Nephron (organoid): ENCODE measurements around the gene VDAC2.

Experiments
- H3K27ac Mint-ChIP-seq, 3 experiments: 2 replicates each; pipeline ENCODE4 v1.8.0; 2020; ENCODE audit warnings: mixed read lengths in 3 of 3, mild to moderate bottlenecking in 2 of 3, moderate library complexity in 1 of 3
- H3K27me3 Mint-ChIP-seq: 2 replicates; pipeline ENCODE4 v1.8.0; 2021; ENCODE audit warnings: low read depth, mild to moderate bottlenecking, moderate library complexity, mixed read lengths
- H3K36me3 Mint-ChIP-seq: 2 replicates; pipeline ENCODE4 v1.8.0; 2020; ENCODE audit warnings: low read depth, mixed read lengths
- H3K4me1 Mint-ChIP-seq: 2 replicates; pipeline ENCODE4 v1.8.0; 2020; ENCODE audit warnings: mixed read lengths
- H3K4me3 Mint-ChIP-seq, 3 experiments: 2 replicates each; pipeline ENCODE4 v1.8.0; 2020; ENCODE audit warnings: mild to moderate bottlenecking in 3 of 3, mixed read lengths in 3 of 3, moderate library complexity in 2 of 3
- H3K9me3 Mint-ChIP-seq: 2 replicates; pipeline ENCODE4 v1.8.0; 2020; ENCODE audit warnings: mixed read lengths
- TF ChIP-seq, protein P1 (sequence below), 3 experiments: fragments of 200-600 bp; sonication (generic); IDR thresholded peaks; one replicate each; pipeline ENCODE4 v1.5.0; 2021; ENCODE audit warnings: antibody characterized with exemption in 3 of 3; ENCODE audit not compliant: unreplicated experiment in 3 of 3

Gene VDAC2

GRCh38 chr10:75235375-75236177, 25.0 kb downstream of the VDAC2 start, which contains the start of gene COMTD1:
COMTD1 (minus strand) TSS chr10:75235957; CDS start chr10:75235928, 29 bp downstream.
- Mint-ChIP-seq H3K27ac (peak within 1 kb of the TSS in 2 of 3 experiments; percentile 19 to 33), H3K27me3 (peaks cover 7% of the 10 kb centered on the region)
- TF ChIP-seq, protein P1, sequence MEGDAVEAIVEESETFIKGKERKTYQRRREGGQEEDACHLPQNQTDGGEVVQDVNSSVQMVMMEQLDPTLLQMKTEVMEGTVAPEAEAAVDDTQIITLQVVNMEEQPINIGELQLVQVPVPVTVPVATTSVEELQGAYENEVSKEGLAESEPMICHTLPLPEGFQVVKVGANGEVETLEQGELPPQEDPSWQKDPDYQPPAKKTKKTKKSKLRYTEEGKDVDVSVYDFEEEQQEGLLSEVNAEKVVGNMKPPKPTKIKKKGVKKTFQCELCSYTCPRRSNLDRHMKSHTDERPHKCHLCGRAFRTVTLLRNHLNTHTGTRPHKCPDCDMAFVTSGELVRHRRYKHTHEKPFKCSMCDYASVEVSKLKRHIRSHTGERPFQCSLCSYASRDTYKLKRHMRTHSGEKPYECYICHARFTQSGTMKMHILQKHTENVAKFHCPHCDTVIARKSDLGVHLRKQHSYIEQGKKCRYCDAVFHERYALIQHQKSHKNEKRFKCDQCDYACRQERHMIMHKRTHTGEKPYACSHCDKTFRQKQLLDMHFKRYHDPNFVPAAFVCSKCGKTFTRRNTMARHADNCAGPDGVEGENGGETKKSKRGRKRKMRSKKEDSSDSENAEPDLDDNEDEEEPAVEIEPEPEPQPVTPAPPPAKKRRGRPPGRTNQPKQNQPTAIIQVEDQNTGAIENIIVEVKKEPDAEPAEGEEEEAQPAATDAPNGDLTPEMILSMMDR (IDR thresholded peaks at IDR 0.05; ENCODE audit: unreplicated experiment in 3 of 3), result peak; percentile 100

GRCh38 chr10:75236178-75236825, 25.7 kb downstream of the VDAC2 start:
- peaks cover 7% of the 10 kb centered on the region for H3K27me3 Mint-ChIP-seq
- TF ChIP-seq, protein P1 (IDR thresholded peaks at IDR 0.05; ENCODE audit: unreplicated experiment in 3 of 3), result peak in 2 of 3 experiments; percentile 34 to 42
- peaks cover 21% of the 10 kb centered on the region for H3K36me3 Mint-ChIP-seq
- H3K9me3 Mint-ChIP-seq, result no peaks in the 10 kb centered on the region
- H3K4me1 Mint-ChIP-seq, result peaks cover 15% of the 10 kb centered on the region
- peak overlapping the region in 2 of 3 experiments; percentile 19 to 33 for H3K27ac Mint-ChIP-seq
- peak overlapping the region; percentile 73 to 85 (median 81) for H3K4me3 Mint-ChIP-seq

More at GRCh38 chr10:75235375-75236177, 25.0 kb downstream of the VDAC2 start, which contains the start of gene COMTD1:
- peak within 1 kb of the TSS; percentile 73 to 85 (median 81) for H3K4me3 Mint-ChIP-seq
- H3K36me3 Mint-ChIP-seq, result peaks cover 26% of the 10 kb centered on the region
- H3K9me3 Mint-ChIP-seq, result no peaks in the 10 kb centered on the region
- peaks cover 16% of the 10 kb centered on the region for H3K4me1 Mint-ChIP-seq

DNA sequence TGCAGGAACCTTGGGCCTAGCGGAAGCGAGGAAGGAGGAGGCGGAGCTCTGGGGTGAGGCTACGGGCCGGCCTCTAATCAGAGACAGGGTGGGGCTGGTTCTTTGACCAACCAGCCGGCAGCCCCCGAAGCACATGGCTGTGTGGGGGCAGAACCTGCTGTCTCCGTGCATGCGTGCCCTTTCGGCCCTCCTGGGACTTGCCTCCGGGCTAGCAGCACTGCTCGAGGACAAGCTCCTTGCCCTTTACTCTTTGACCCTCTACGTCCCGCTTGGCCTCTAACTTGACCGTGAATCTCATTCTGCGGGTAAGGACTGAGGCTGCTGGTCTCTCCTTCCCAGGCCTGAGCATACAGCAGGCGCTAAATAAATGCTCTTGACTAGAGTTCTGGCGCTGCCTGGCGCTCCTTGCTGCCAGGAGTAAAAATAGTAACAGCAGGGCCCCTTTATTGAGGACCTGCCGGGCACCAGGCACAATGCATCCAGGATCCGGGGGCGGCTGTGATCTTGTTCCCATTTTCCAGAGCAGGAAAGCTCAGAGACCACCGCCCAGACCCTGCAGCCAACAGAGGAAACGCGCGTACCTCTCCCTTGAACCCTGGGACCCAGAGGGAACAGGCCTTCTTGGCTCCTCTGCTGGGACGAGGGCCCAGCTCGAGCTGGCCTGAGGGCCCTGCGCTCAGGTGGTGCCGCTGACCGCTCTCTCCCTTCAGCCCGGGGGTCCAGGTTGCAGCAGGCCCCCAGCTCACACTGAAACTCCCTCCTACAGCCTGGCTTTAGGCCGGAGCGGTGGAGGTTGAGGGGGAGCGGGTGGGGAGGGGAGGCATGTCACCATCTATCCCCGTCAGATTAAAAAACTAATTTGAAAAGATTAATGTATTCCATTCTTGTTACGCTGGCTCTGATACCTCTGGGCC, 27.8 kb downstream of the VDAC2 start:
- Mint-ChIP-seq H3K4me1 (peaks cover 12% of the 10 kb centered on the region), H3K9me3 (no peaks in the 10 kb centered on the region), H3K36me3 (peaks cover 1% of the 10 kb centered on the region), H3K27ac (peak overlapping the region in 2 of 3 experiments; percentile 29 to 65), H3K4me3 (peak overlapping the region in 2 of 3 experiments; percentile 22 to 38), H3K27me3 (peaks cover 12% of the 10 kb centered on the region)
- TF ChIP-seq, protein P1 (IDR thresholded peaks at IDR 0.05; ENCODE audit: unreplicated experiment in 3 of 3), result no peak

DNA sequence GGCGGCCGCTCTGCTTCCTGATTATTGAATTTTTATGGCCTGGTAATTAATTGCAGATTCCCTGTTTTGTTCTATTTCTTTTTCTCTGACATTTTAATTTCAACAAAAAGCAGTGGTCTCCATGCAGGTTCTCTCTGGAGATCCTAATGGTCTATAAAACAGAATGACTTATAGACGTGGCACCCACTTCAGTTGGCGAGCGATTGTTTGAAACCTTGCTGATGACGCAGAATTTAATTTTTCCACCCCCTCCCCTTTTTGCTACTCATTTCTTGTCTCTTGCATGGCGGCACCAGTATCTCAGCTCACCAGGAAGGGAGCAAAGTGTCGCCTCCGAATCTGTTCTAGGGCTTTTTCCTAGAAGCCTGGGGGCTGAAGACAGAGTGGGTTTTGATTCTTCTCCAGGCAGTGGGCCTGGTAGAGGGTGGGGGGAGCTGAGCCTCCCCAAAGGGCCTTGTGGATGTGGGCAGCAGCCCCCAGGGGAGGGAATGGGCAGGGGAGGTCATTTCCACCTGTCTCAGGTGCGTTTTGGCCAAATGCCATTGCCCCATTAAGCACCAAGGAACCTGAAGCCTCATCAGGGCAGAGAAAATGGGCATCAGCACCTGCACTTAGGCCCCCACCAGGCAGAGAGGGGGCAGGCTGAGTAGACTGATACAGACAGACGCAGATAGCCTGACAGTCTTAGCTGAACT, 28.6 kb downstream of the VDAC2 start:
- Mint-ChIP-seq H3K9me3 (no peaks in the 10 kb centered on the region), H3K27me3 (peaks cover 12% of the 10 kb centered on the region), H3K27ac (peak overlapping the region; percentile 29 to 65 (median 33)), H3K4me3 (peak overlapping the region in 2 of 3 experiments; percentile 22 to 38), H3K36me3 (no peaks in the 10 kb centered on the region), H3K4me1 (peaks cover 11% of the 10 kb centered on the region)
- TF ChIP-seq, protein P1 (IDR thresholded peaks at IDR 0.05; ENCODE audit: unreplicated experiment in 3 of 3), result no peak
